Activated CD4-positive, alpha-beta memory T cell treated with anti-CD3 and anti-CD28 coated beads for 36 hours (primary cell): ENCODE results near the gene XPNPEP2. TPM values are rescaled to one million over a fixed set of nuclear protein-coding genes. Genes with fewer than 3 reads are reported as not detected.

Experiments used
- CTCF ChIA-PET: fragments of 350-600 bp; sonication (Branson Sonifier 250); formaldehyde crosslinking; loops from one replicate; lab custom pipeline; 2021; ENCODE audit warnings: antibody characterized with exemption, inconsistent platforms; lab: Charles Lee
- POLR2A ChIA-PET: fragments of 350-600 bp; sonication (Branson Sonifier 250); formaldehyde crosslinking; loops from one replicate; lab custom pipeline; 2021; ENCODE audit warnings: antibody characterized with exemption; lab: Charles Lee
- DNase-seq: peaks from one replicate; pipeline ENCODE4 v3.0.0-alpha.2; 2020
- H3K27ac Mint-ChIP-seq: one replicate; pipeline ENCODE4 v1.8.0; 2021; ENCODE audit warnings: mixed read lengths
- H3K27me3 Mint-ChIP-seq: one replicate; pipeline ENCODE4 v1.8.0; 2021; ENCODE audit warnings: mixed read lengths
- H3K36me3 Mint-ChIP-seq: one replicate; pipeline ENCODE4 v1.8.0; 2021; ENCODE audit warnings: mixed read lengths
- H3K4me1 Mint-ChIP-seq: one replicate; pipeline ENCODE4 v1.8.0; 2021; ENCODE audit warnings: low read depth, mixed read lengths
- H3K4me3 Mint-ChIP-seq: one replicate; pipeline ENCODE4 v1.8.0; 2021; ENCODE audit warnings: mild to moderate bottlenecking, mixed read lengths
- H3K9me3 Mint-ChIP-seq: one replicate; pipeline ENCODE4 v1.8.0; 2021; ENCODE audit warnings: mixed read lengths
- intact Hi-C: fragments of 100-400 bp; cut with micrococcal nuclease; formaldehyde crosslinking; loops from one replicate; pipeline ENCODE4 v1.15.1; 2023
- total RNA-seq, 2 experiments: library from RNA; stranded (reverse); gene quantifications; one replicate each; pipeline ENCODE4 v1.2.3, GENCODE V29; 2021

XPNPEP2 gene
- total RNA-seq, 2 experiments from 2014 or later = 0.80 to 0.93 TPM

DNA sequence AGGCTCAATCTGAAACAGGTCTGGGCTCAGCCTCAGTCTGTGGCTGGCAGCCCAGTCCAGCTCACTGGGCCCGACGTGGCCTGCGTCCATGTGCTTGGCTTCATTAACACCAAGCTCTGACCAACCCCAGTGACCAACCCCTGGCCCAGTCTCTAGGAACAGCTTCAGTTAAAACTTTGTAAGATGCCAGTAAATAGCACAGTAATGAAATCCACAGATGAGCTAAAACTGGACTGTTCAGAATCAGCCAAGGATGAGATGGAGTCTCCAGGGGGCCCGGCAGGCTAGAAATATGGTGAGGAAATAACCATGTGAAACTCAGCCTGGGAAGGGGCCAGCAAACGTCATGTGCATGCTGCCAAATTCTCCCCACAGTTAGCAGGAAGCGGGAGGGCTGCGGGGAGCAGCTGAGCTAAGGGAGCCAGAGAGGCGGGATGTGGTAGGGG is 37.1 kb upstream of the XPNPEP2 start:
- H3K27ac Mint-ChIP-seq = no peak overlapping the region
- intact Hi-C loops = no loop called here
- no peak overlapping the region for H3K4me3 Mint-ChIP-seq
- ChIA-PET POLR2A (no interaction called here), CTCF (interaction anchor here (0.7 kb wide), 1 partner anchor 224 kb away, joined by 3 read pairs; no protein-coding TSS in a partner anchor)
- no peak for DNase-seq
- no peaks in the 10 kb centered on the region for H3K36me3 Mint-ChIP-seq
- no peaks in the 10 kb centered on the region for H3K27me3 Mint-ChIP-seq
- H3K9me3 Mint-ChIP-seq = no peaks in the 10 kb centered on the region
- H3K4me1 Mint-ChIP-seq = no peaks in the 10 kb centered on the region

DNA sequence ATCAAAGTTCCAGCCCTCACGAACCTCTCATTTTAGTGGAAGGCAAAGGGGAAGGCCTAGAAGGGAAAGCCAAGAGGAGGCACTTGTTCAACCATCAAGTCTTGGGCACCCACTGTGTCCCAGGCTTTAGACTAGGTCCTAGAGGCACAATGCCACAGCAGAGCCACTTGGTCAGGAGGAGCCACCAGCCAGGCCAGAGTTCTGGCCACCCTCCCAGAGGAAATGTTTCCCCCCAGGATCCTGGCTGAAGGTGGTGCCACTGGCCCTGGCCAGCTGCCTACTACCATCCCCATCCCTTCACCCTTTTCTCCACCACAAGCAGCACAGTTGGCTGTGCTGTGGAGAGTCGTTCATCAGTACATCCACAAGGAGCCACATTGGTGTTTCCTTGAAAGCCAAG is 34.3 kb upstream of the XPNPEP2 start:
- Mint-ChIP-seq H3K9me3 (no peaks in the 10 kb centered on the region), H3K4me3 (no peak overlapping the region), H3K4me1 (no peaks in the 10 kb centered on the region), H3K27me3 (no peaks in the 10 kb centered on the region), H3K36me3 (no peaks in the 10 kb centered on the region), H3K27ac (no peak overlapping the region)
- ChIA-PET CTCF (no interaction called here), POLR2A (no interaction called here)
- intact Hi-C loops = no loop called here
- DNase-seq = no peak

GRCh38 chrX:129705377-129705925 is 33.3 kb upstream of the XPNPEP2 start:
- ChIA-PET CTCF (no interaction called here), POLR2A (no interaction called here)
- Mint-ChIP-seq H3K36me3 (no peaks in the 10 kb centered on the region), H3K9me3 (no peaks in the 10 kb centered on the region), H3K4me1 (no peaks in the 10 kb centered on the region), H3K27ac (no peak overlapping the region), H3K4me3 (no peak overlapping the region), H3K27me3 (no peaks in the 10 kb centered on the region)
- intact Hi-C loops = no loop called here
- no peak for DNase-seq

- H3K27me3 Mint-ChIP-seq = no peaks in the 10 kb centered on the region
- no peaks in the 10 kb centered on the region for H3K9me3 Mint-ChIP-seq
- no peaks in the 10 kb centered on the region for H3K36me3 Mint-ChIP-seq
- ChIA-PET POLR2A (no interaction called here), CTCF (no interaction called here)
- intact Hi-C loops = no loop called here
- H3K4me1 Mint-ChIP-seq = no peaks in the 10 kb centered on the region
- DNase-seq = no peak
- no peak overlapping the region for H3K4me3 Mint-ChIP-seq
- no peak overlapping the region for H3K27ac Mint-ChIP-seq
These were observed 32.8 kb upstream of the XPNPEP2 start for GRCh38 chrX:129705988-129706387.

DNA sequence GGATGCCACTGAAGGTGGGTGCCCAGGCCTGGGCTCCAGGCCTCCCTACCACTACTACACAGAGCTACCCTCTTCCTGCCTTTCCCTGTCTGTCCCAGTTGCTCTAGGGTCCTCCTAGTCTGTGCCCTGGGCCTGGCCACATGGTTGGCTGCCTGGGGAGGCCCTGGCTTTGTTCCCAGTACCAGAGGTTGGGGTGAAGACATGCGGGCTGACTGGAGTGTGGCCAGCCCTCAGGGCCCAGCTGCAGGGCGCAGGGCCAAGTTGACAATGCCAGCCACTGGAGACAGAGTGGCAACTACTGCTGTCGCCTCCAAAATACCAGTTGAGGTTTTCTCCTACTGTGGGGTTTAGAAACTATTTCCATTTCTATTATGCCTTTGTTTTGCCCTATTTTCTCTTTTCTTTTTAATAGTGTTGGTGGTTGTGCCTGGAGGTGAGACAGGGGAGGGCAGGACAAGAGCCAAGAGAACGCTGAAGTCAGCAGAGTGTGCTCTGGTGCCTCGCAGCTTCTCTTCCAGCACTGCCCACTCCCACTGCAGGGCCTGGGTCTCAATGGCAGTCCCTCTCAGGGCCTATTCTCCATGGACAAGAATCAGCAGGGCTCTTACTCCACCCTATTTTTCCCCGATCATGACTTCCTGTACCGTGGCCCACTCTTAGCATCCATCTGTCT is 32.2 kb upstream of the XPNPEP2 start:
- ChIA-PET POLR2A (no interaction called here), CTCF (no interaction called here)
- Mint-ChIP-seq H3K27ac (no peak overlapping the region), H3K36me3 (no peaks in the 10 kb centered on the region), H3K4me1 (no peaks in the 10 kb centered on the region), H3K9me3 (no peaks in the 10 kb centered on the region), H3K27me3 (no peaks in the 10 kb centered on the region), H3K4me3 (no peak overlapping the region)
- DNase-seq = no peak
- intact Hi-C loops = no loop called here

GRCh38 chrX:129714581-129714980 is 24.2 kb upstream of the XPNPEP2 start:
- no peak for DNase-seq

DNA sequence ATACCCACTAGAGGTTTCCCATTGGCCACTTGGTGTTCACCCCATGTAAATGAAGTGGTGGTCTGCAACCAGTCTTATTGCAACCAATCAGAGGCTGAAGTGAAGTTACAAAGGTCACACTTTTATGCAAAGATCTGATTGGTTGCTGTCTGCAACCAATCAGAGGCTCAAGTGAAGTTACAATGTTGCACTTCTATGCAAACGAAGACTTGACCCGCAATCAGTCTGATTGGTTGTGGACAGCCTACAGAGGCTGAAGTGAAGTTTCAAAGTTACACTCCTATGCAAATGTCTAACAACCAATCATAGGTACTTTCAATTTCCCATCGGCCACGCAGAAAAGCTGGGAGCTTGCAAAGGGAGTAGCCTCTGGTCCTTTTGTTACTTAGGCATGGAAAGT is 22.3 kb upstream of the XPNPEP2 start:
- DNase-seq = no peak
- intact Hi-C loops = no loop called here
- ChIA-PET POLR2A (no interaction called here), CTCF (interaction anchor here (1.5 kb wide), 1 partner anchor 10 kb away, joined by 9 read pairs; no protein-coding TSS in a partner anchor)
- no peaks in the 10 kb centered on the region for H3K4me1 Mint-ChIP-seq
- H3K4me3 Mint-ChIP-seq = no peak overlapping the region
- no peaks in the 10 kb centered on the region for H3K27me3 Mint-ChIP-seq
- no peaks in the 10 kb centered on the region for H3K36me3 Mint-ChIP-seq
- H3K9me3 Mint-ChIP-seq = no peaks in the 10 kb centered on the region
- no peak overlapping the region for H3K27ac Mint-ChIP-seq

More at GRCh38 chrX:129714581-129714980, 24.2 kb upstream of the XPNPEP2 start:
- CTCF ChIA-PET = interaction anchor here (1.0 to 1.7 kb wide), 2 partner anchors 12 to 22 kb away, joined by 3 to 7 read pairs; no protein-coding TSS in a partner anchor
- Mint-ChIP-seq H3K27me3 (no peaks in the 10 kb centered on the region), H3K9me3 (no peaks in the 10 kb centered on the region), H3K27ac (no peak overlapping the region), H3K36me3 (no peaks in the 10 kb centered on the region), H3K4me1 (no peaks in the 10 kb centered on the region), H3K4me3 (no peak overlapping the region)
- intact Hi-C loops = no loop called here
- POLR2A ChIA-PET = no interaction called here

DNA sequence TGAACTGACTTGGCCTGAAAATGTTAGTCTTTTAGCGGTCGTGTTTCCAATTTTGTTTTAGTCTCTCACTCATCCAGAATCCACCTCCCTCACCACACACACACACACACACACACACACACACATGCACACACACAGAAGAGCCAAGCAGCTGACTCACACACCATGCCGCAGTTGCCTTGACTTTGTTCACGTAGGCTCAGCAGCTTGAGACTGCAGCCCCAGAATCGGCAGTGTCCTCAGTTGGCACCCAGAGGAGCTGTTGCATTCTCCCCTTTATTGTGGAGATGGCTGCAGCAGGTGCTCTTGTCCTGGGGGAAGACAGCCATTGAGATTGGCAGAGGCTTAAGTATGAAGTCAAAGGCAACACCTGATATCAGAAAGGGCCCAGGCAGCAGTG is 20.9 kb upstream of the XPNPEP2 start:
- Mint-ChIP-seq H3K27me3 (no peaks in the 10 kb centered on the region), H3K4me3 (no peak overlapping the region), H3K9me3 (no peaks in the 10 kb centered on the region), H3K4me1 (peaks cover 6% of the 10 kb centered on the region), H3K36me3 (no peaks in the 10 kb centered on the region), H3K27ac (no peak overlapping the region)
- ChIA-PET CTCF (interaction anchor here (0.7 to 1.5 kb wide), 2 partner anchors 8 to 63 kb away, joined by 3 to 9 read pairs; partner anchors contain the start of gene APLN), POLR2A (no interaction called here)
- no peak for DNase-seq
- intact Hi-C loops = no loop called here

GRCh38 chrX:129718676-129719075 is 20.1 kb upstream of the XPNPEP2 start:
- Mint-ChIP-seq H3K4me1 (peaks cover 6% of the 10 kb centered on the region), H3K9me3 (no peaks in the 10 kb centered on the region), H3K36me3 (no peaks in the 10 kb centered on the region), H3K27ac (no peak overlapping the region), H3K4me3 (no peak overlapping the region), H3K27me3 (no peaks in the 10 kb centered on the region)
- intact Hi-C loops = no loop called here
- CTCF ChIA-PET = no interaction called here
- no peak for DNase-seq
- POLR2A ChIA-PET = no interaction called here

GRCh38 chrX:129719268-129719667 is 19.5 kb upstream of the XPNPEP2 start:
- Mint-ChIP-seq H3K9me3 (no peaks in the 10 kb centered on the region), H3K27ac (no peak overlapping the region), H3K36me3 (no peaks in the 10 kb centered on the region), H3K27me3 (no peaks in the 10 kb centered on the region), H3K4me3 (no peak overlapping the region), H3K4me1 (peaks cover 6% of the 10 kb centered on the region)
- ChIA-PET CTCF (no interaction called here), POLR2A (no interaction called here)
- DNase-seq = no peak
- intact Hi-C loops = no loop called here

DNA sequence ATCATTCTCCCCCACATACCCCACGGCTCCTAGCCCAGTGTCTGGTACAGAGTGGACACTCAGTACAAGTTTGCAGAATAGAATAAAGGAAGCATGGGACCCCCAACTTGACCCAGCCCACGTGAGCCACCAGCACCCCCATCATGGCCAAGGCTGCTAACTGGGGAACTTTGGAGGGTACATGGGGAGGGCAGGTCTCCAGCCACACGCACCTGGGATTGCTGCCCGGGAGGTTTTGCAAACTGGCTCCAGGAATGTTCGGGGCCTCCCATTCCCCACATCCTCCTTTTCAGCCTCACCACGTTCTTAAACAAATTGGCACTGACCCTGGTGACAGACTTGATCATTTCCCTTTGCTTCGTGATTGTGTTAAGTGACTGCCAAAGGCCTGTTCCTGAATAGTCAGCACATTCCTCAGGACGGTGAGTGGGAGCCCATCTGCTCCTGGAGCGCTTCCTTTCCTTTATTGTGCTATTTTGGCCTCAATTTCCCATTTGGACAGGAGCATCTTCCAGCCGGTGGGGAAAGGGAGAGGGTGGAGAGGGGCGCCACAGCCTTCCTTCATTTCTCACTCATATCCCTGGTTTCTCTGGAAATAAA is 18.7 kb upstream of the XPNPEP2 start:
- POLR2A ChIA-PET = no interaction called here
- Mint-ChIP-seq H3K27ac (no peak overlapping the region), H3K4me3 (no peak overlapping the region), H3K27me3 (no peaks in the 10 kb centered on the region), H3K36me3 (no peaks in the 10 kb centered on the region), H3K4me1 (peaks cover 12% of the 10 kb centered on the region), H3K9me3 (no peaks in the 10 kb centered on the region)
- no peak for DNase-seq
- CTCF ChIA-PET = no interaction called here
- intact Hi-C loops = no loop called here

GRCh38 chrX:129720741-129721140 is 18.0 kb upstream of the XPNPEP2 start:
- Mint-ChIP-seq H3K4me3 (no peak overlapping the region), H3K9me3 (no peaks in the 10 kb centered on the region), H3K4me1 (peaks cover 12% of the 10 kb centered on the region), H3K36me3 (no peaks in the 10 kb centered on the region), H3K27ac (no peak overlapping the region), H3K27me3 (no peaks in the 10 kb centered on the region)
- POLR2A ChIA-PET = no interaction called here
- CTCF ChIA-PET = no interaction called here
- DNase-seq = no peak
- intact Hi-C loops = no loop called here
